ENCODE measurements around the gene EIF4A2. TPM values are rescaled to one million over a fixed set of nuclear protein-coding genes. Genes with fewer than 3 reads are reported as not detected.

EIF4A2 gene
- total RNA-seq, 1 experiment from 2014 or later: 574 TPM

- peak; percentile 81 for TF ChIP-seq AR (CRISPR knock-in tag; IDR thresholded peaks at IDR 0.05)
- peak; percentile 74; the same call in 1 of the 2 replicates for TF ChIP-seq FOXK1 (CRISPR knock-in tag; IDR thresholded peaks at IDR 0.05)
- no peak for TF ChIP-seq ZBTB43 (CRISPR knock-in tag; IDR thresholded peaks at IDR 0.05)
- 0 out of 2 replicates have a peak, but pooled peaks have one; percentile 19 for TF ChIP-seq USF1 (CRISPR knock-in tag; IDR thresholded peaks at IDR 0.05)
- TF ChIP-seq GTF2I (CRISPR knock-in tag; conservative IDR thresholded peaks at IDR 0.05): no peak
- TF ChIP-seq MAX (CRISPR knock-in tag; IDR thresholded peaks at IDR 0.05): peak; percentile 78
- peak; percentile 7; the same call in 1 of the 2 replicates for TF ChIP-seq ZNF532 (CRISPR knock-in tag; IDR thresholded peaks at IDR 0.05; ENCODE audit: borderline replicate concordance)
- peak; percentile 53; the same call in 1 of the 2 replicates for TF ChIP-seq IRF1 (CRISPR knock-in tag; IDR thresholded peaks at IDR 0.05)
- 0 out of 2 replicates have a peak, but pooled peaks have one; percentile 11 for TF ChIP-seq HMGA2 (CRISPR knock-in tag; IDR thresholded peaks at IDR 0.05)
- TF ChIP-seq SMAD3 (CRISPR knock-in tag; IDR thresholded peaks at IDR 0.05; ENCODE audit: borderline replicate concordance): peak; percentile 71
- TF ChIP-seq IRF2 (CRISPR knock-in tag; IDR thresholded peaks at IDR 0.05; ENCODE audit: borderline replicate concordance, low read depth): no peak
- peak; percentile 66; the same call in 1 of the 2 replicates for TF ChIP-seq ZBTB21 (CRISPR knock-in tag; IDR thresholded peaks at IDR 0.05; ENCODE audit: borderline replicate concordance)
- TF ChIP-seq ZNF281 (CRISPR knock-in tag; IDR thresholded peaks at IDR 0.05): peak; percentile 36; the same call in 1 of the 2 replicates
- TF ChIP-seq ZNF416 (CRISPR knock-in tag; IDR thresholded peaks at IDR 0.05): peak; percentile 88; the same call in 1 of the 2 replicates
- peak; percentile 78; the same call in 1 of the 2 replicates for TF ChIP-seq ERG (CRISPR knock-in tag; IDR thresholded peaks at IDR 0.05)
- 0 out of 2 replicates have a peak, but pooled peaks have one; percentile 7 for TF ChIP-seq ZNF512 (CRISPR knock-in tag; IDR thresholded peaks at IDR 0.05; ENCODE audit: borderline replicate concordance)
- TF ChIP-seq GABPB1 (CRISPR knock-in tag; IDR thresholded peaks at IDR 0.05): no peak
- peak; percentile 18; the same call in 1 of the 2 replicates for TF ChIP-seq PRRX2 (CRISPR knock-in tag; IDR thresholded peaks at IDR 0.05)
- no peak for TF ChIP-seq ZNF263 (CRISPR knock-in tag; IDR thresholded peaks at IDR 0.05; ENCODE audit: low read depth)
- peak; percentile 82; the same call in 1 of the 2 replicates for TF ChIP-seq OVOL2 (CRISPR knock-in tag; IDR thresholded peaks at IDR 0.05; ENCODE audit: borderline replicate concordance)
Observed at GRCh38 chr3:186783731-186784515, 546 bp downstream of the EIF4A2 start (continued).
